ENCODE data around the gene ITGAD.

Gene ITGAD

GRCh38 chr16:31459687-31460581 is 66.8 kb downstream of the ITGAD start:
- peak; percentile 100 for DNase-seq (ENCODE audit: low read depth)

GRCh38 chr16:31460582-31461002 is 67.5 kb downstream of the ITGAD start:
- no peak for DNase-seq (ENCODE audit: low read depth)

- DNase-seq (ENCODE audit: low read depth) = no peak
These were observed 68.2 kb downstream of the ITGAD start for GRCh38 chr16:31461201-31461920.

GRCh38 chr16:31461921-31462804 is 69.0 kb downstream of the ITGAD start:
- no peak for DNase-seq (ENCODE audit: low read depth)

- DNase-seq (ENCODE audit: low read depth) = no peak
These were observed 71.2 kb downstream of the ITGAD start for GRCh38 chr16:31464348-31464769.

GRCh38 chr16:31464781-31465260 is 71.7 kb downstream of the ITGAD start:
- no peak for DNase-seq (ENCODE audit: low read depth)

GRCh38 chr16:31465788-31466370 is 72.7 kb downstream of the ITGAD start:
- DNase-seq (ENCODE audit: low read depth) = no peak

GRCh38 chr16:31466381-31466841 is 73.3 kb downstream of the ITGAD start:
- no peak for DNase-seq (ENCODE audit: low read depth)

GRCh38 chr16:31467151-31467773 is 74.1 kb downstream of the ITGAD start:
- DNase-seq (ENCODE audit: low read depth) = no peak

GRCh38 chr16:31467858-31468257 is 74.7 kb downstream of the ITGAD start:
- DNase-seq (ENCODE audit: low read depth) = no peak

GRCh38 chr16:31470615-31471014 is 77.5 kb downstream of the ITGAD start:
- DNase-seq (ENCODE audit: low read depth) = no peak

GRCh38 chr16:31471241-31471874 is 78.2 kb downstream of the ITGAD start:
- DNase-seq (ENCODE audit: low read depth) = no peak

GRCh38 chr16:31471875-31472708 is 79.0 kb downstream of the ITGAD start, which contains the start of gene TGFB1I1:
TSS of gene TGFB1I1 (plus strand) at chr16:31472152. CDS start at chr16:31472189, 37 bp downstream.
- DNase-seq (ENCODE audit: low read depth) = no peak

GRCh38 chr16:31472709-31473203 is 79.6 kb downstream of the ITGAD start:
- DNase-seq (ENCODE audit: low read depth) = no peak

GRCh38 chr16:31473264-31473984 is 80.3 kb downstream of the ITGAD start:
- DNase-seq (ENCODE audit: low read depth) = no peak

- DNase-seq (ENCODE audit: low read depth) = no peak
These were observed 81.1 kb downstream of the ITGAD start for GRCh38 chr16:31474173-31474714.

- DNase-seq (ENCODE audit: low read depth) = no peak
These were observed 81.9 kb downstream of the ITGAD start for GRCh38 chr16:31474773-31475738.
